Muscle layer of colon (tissue), 2 donors: Measurements from ENCODE around the gene SLC24A3.

ENCODE experiments used
- H3K27ac ChIP-seq: one replicate; pipeline ENCODE4 v1.7.0; 2013; ENCODE audit warnings: low read depth, mild to moderate bottlenecking, low read length, moderate library complexity
- H3K27me3 ChIP-seq, 2 donors: one replicate each; pipeline ENCODE4 v1.7.0; 2013; ENCODE audit warnings: low read length in 2 of 2, mild to moderate bottlenecking in 2 of 2; ENCODE audit not compliant: insufficient read depth in 2 of 2, control insufficient read depth in 1 of 2
- H3K36me3 ChIP-seq: one replicate; pipeline ENCODE4 v1.7.0; 2013; ENCODE audit warnings: mild to moderate bottlenecking, low read length; ENCODE audit not compliant: insufficient read depth
- H3K4me1 ChIP-seq: one replicate; pipeline ENCODE4 v1.7.0; 2013; ENCODE audit warnings: mild to moderate bottlenecking, low read length; ENCODE audit not compliant: insufficient read depth
- H3K4me3 ChIP-seq, 2 donors: one replicate each; pipeline ENCODE4 v1.7.0; 2013; ENCODE audit warnings: low read length in 2 of 2, low read depth in 1 of 2, mild to moderate bottlenecking in 1 of 2, moderate library complexity in 1 of 2
- H3K9ac ChIP-seq: one replicate; pipeline ENCODE4 v1.7.0; 2013; ENCODE audit warnings: low read length
- H3K9me3 ChIP-seq: one replicate; pipeline ENCODE4 v1.7.0; 2013; ENCODE audit warnings: mild to moderate bottlenecking, low read length
- donor health status: abdominal sarcoma.
- donor health status: Adenocarcinoma of cecum.

The SLC24A3 gene

DNA sequence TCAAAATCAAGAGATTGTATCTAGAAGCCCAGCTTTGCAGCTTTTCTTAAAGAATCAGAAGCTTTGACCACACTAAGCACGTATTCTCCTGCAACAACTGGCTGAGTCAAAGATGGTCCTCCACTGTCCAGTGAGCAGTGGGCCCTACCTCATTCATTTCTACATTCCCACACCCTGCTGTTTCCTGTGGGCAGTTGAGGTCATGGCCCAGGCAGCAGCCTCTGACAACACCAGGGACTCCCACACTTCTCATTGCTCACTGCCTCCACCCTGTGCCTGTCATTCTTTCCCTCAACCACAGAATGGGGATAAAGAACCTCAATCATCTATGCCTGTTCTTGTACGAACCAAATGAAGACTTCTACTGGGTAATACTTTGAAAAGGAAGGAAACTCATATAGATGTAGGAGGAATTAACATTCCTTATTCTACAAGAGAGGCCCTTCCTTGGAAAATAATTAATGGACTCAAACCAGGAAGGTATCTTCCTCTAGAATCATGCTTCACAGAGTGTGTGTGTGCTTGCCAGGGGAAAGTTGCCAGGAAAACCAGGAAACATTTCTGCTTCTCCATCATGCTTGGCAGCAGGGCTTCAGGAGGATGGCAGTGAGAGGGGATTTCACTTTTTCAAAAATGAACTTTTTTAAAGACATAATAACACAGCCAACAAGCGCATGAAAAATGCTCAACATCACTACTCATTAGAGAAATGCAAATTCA, 353.9 kb downstream of the SLC24A3 start:
- no peaks in the 10 kb centered on the region for H3K36me3 ChIP-seq
- no peaks in the 10 kb centered on the region for H3K9me3 ChIP-seq
- peaks cover 23% of the 10 kb centered on the region for H3K4me1 ChIP-seq
- no peaks in the 10 kb centered on the region for H3K27me3 ChIP-seq
- H3K9ac ChIP-seq = no peak overlapping the region
- no peak overlapping the region for H3K4me3 ChIP-seq
- no peak overlapping the region for H3K27ac ChIP-seq

GRCh38 chr20:19568128-19568527, 355.7 kb downstream of the SLC24A3 start:
- no peaks in the 10 kb centered on the region for H3K9me3 ChIP-seq
- no peak overlapping the region for H3K9ac ChIP-seq
- H3K36me3 ChIP-seq = no peaks in the 10 kb centered on the region
- H3K27ac ChIP-seq = no peak overlapping the region
- H3K4me1 ChIP-seq = peaks cover 8% of the 10 kb centered on the region
- H3K4me3 ChIP-seq = no peak overlapping the region
- H3K27me3 ChIP-seq = no peaks in the 10 kb centered on the region

GRCh38 chr20:19571996-19572395, 359.6 kb downstream of the SLC24A3 start:
- Histone ChIP-seq H3K9me3 (no peaks in the 10 kb centered on the region), H3K4me1 (no peaks in the 10 kb centered on the region), H3K27me3 (no peaks in the 10 kb centered on the region), H3K9ac (no peak overlapping the region), H3K36me3 (no peaks in the 10 kb centered on the region), H3K27ac (no peak overlapping the region), H3K4me3 (no peak overlapping the region)

GRCh38 chr20:19577692-19578091, 365.2 kb downstream of the SLC24A3 start:
- Histone ChIP-seq H3K4me1 (no peaks in the 10 kb centered on the region), H3K27me3 (no peaks in the 10 kb centered on the region), H3K9me3 (no peaks in the 10 kb centered on the region), H3K36me3 (no peaks in the 10 kb centered on the region), H3K27ac (no peak overlapping the region), H3K4me3 (no peak overlapping the region), H3K9ac (no peak overlapping the region)

- H3K27me3 ChIP-seq = no peaks in the 10 kb centered on the region
- H3K27ac ChIP-seq = no peak overlapping the region
- H3K9ac ChIP-seq = no peak overlapping the region
- H3K4me3 ChIP-seq = no peak overlapping the region
- no peaks in the 10 kb centered on the region for H3K9me3 ChIP-seq
- no peaks in the 10 kb centered on the region for H3K4me1 ChIP-seq
- no peaks in the 10 kb centered on the region for H3K36me3 ChIP-seq
Measured at GRCh38 chr20:19582782-19583181, 370.3 kb downstream of the SLC24A3 start.

- H3K36me3 ChIP-seq = no peaks in the 10 kb centered on the region
- no peaks in the 10 kb centered on the region for H3K9me3 ChIP-seq
- no peak overlapping the region for H3K4me3 ChIP-seq
- H3K27ac ChIP-seq = peak overlapping the region; percentile 4
- peaks cover 8% of the 10 kb centered on the region for H3K4me1 ChIP-seq
- H3K9ac ChIP-seq = no peak overlapping the region
- H3K27me3 ChIP-seq = no peaks in the 10 kb centered on the region
Measured at GRCh38 chr20:19583532-19584175, 371.2 kb downstream of the SLC24A3 start.

- H3K27me3 ChIP-seq = no peaks in the 10 kb centered on the region
- H3K4me1 ChIP-seq = peaks cover 20% of the 10 kb centered on the region
- H3K4me3 ChIP-seq = no peak overlapping the region
- no peak overlapping the region for H3K27ac ChIP-seq
- H3K36me3 ChIP-seq = no peaks in the 10 kb centered on the region
- H3K9me3 ChIP-seq = no peaks in the 10 kb centered on the region
- no peak overlapping the region for H3K9ac ChIP-seq
Measured at GRCh38 chr20:19588241-19588640, 375.8 kb downstream of the SLC24A3 start.

DNA sequence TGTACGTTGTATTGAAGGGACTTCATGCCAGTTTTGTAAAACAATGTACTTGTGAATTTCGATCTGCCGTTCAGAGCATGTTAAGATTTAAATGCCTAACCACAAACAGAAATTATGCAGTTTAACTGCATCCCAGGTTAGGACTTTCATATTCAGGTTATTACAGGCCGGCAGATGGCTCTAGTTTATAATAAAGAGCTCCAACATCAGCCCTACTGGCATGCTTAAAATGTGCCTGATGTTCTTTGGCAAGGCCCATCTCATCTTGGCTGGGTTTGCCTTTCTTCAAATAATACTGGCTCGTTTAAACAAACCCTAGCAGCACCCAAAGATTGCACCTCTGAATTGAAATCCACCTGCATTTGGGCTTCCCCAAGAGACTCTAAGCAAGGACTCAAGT, 376.3 kb downstream of the SLC24A3 start:
- Histone ChIP-seq H3K27ac (no peak overlapping the region), H3K27me3 (no peaks in the 10 kb centered on the region), H3K4me1 (peaks cover 20% of the 10 kb centered on the region), H3K36me3 (no peaks in the 10 kb centered on the region), H3K4me3 (no peak overlapping the region), H3K9ac (no peak overlapping the region), H3K9me3 (no peaks in the 10 kb centered on the region)

DNA sequence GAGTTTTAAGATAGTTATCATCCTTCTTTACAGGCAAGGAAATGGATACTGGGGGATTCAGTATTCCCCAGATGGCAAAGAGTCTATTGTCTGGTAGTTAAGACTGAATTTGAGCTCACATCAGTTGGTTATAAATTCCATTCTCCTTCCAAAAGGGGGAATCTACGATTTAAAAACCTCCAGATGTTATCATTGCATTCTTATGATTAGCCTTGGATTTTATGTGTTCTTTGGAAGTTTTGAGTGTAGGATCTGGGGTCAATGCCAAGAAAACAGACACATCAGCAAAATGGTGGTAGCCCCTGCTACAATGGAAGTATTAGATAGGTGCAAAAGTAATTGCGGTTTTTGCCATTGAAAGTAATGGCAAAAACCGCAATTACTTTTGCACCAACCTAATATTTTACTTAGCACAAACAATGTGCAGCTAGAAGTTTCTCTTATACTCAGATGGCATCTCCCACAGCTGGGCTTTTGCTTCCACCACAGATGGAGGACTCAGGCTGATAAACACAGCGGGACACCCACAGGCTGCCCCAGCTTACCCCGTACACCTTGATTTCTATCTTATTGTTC, 377.4 kb downstream of the SLC24A3 start:
- no peak overlapping the region for H3K27ac ChIP-seq
- no peaks in the 10 kb centered on the region for H3K27me3 ChIP-seq
- no peaks in the 10 kb centered on the region for H3K9me3 ChIP-seq
- H3K4me3 ChIP-seq = no peak overlapping the region
- H3K4me1 ChIP-seq = peaks cover 20% of the 10 kb centered on the region
- H3K9ac ChIP-seq = no peak overlapping the region
- no peaks in the 10 kb centered on the region for H3K36me3 ChIP-seq

- Histone ChIP-seq H3K27me3 (no peaks in the 10 kb centered on the region), H3K36me3 (no peaks in the 10 kb centered on the region), H3K9me3 (no peaks in the 10 kb centered on the region), H3K27ac (no peak overlapping the region), H3K9ac (no peak overlapping the region), H3K4me3 (no peak overlapping the region), H3K4me1 (peaks cover 20% of the 10 kb centered on the region)
Measured at GRCh38 chr20:19590382-19590781, 377.9 kb downstream of the SLC24A3 start.

GRCh38 chr20:19593762-19594161, 381.3 kb downstream of the SLC24A3 start:
- H3K36me3 ChIP-seq = no peaks in the 10 kb centered on the region
- H3K27me3 ChIP-seq = no peaks in the 10 kb centered on the region
- H3K9me3 ChIP-seq = no peaks in the 10 kb centered on the region
- no peak overlapping the region for H3K9ac ChIP-seq
- H3K4me3 ChIP-seq = no peak overlapping the region
- peaks cover 11% of the 10 kb centered on the region for H3K4me1 ChIP-seq
- no peak overlapping the region for H3K27ac ChIP-seq
